ENCODE data around the gene XBP1. TPM values are rescaled to one million over a fixed set of nuclear protein-coding genes. Genes with fewer than 3 reads are reported as not detected.

XBP1 gene
- polyA plus RNA-seq, 1 of the 3 experiments (the other 2 are of a cell fraction) = 55.6 TPM

DNA sequence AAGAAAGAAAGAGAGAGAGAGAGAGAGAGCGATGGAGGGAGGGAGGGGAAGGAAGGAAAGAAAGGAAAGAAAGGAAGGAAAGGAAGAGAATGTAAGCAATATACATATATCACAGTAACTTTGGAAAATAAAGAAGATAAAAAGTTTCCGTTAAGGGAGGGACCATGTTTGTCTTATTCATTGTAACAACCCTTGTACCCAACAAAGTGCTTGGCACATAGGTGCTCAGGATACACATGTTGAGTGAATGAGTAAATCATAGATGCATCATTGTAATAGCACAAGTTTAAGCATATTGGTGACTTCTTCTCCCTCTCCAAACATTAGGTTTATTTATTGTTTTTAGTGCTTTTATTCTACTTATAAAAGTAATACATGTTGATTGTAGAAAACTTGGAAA lies 43.3 kb upstream of the XBP1 start:
- POLR2A ChIA-PET = no interaction called here

GRCh38 chr22:28841111-28841510 lies 40.7 kb upstream of the XBP1 start:
- H3F3A ChIP-seq (replicated peaks; ENCODE audit: insufficient read depth) = no peaks in the 10 kb centered on the region
- H3K79me2 ChIP-seq (ENCODE audit: insufficient read depth) = no peaks in the 10 kb centered on the region
- H3K27me3 ChIP-seq (ENCODE audit: insufficient read depth) = no peaks in the 10 kb centered on the region
- no peak overlapping the region for H3K9ac ChIP-seq
- H3K36me3 ChIP-seq (replicated peaks in 1 of 2; ENCODE audit: control insufficient read depth in 1 of 2, insufficient read depth in 2 of 2, low read length in 1 of 2) = no peaks in the 10 kb centered on the region
- WGBS (ENCODE audit: low lambda C conversion rate) = 93% methylated on average over 5 of the region's 5 CpGs
- ChIA-PET POLR2A (no interaction called here), CTCF (interaction anchor here (0.8 to 2.1 kb wide), 3 partner anchors 13 to 199 kb away, joined by 3 to 6 read pairs (median 3); no protein-coding TSS in a partner anchor)
- no peak overlapping the region for H3K27ac ChIP-seq (ENCODE audit: low read depth in 2 of 2, low read length in 1 of 2)
- no peak overlapping the region for H2AFZ ChIP-seq (ENCODE audit: low read depth)
- no peaks in the 10 kb centered on the region for H3K4me1 ChIP-seq (ENCODE audit: control insufficient read depth in 1 of 2, insufficient read depth in 2 of 2, low read depth in 1 of 2, low read length in 1 of 2)
- no peaks in the 10 kb centered on the region for H3K9me2 ChIP-seq
- no peaks in the 10 kb centered on the region for H3K9me3 ChIP-seq
- TF ChIP-seq RCOR1 (IDR thresholded peaks at IDR 0.05; ENCODE audit: low read length) (no peak), ZBTB33 (IDR thresholded peaks at IDR 0.05; ENCODE audit: borderline replicate concordance, low read depth) (no peak), TAF1 (IDR thresholded peaks at IDR 0.05; ENCODE audit: borderline replicate concordance, low read depth, low read length) (no peak), EP300 (IDR thresholded peaks at IDR 0.05; ENCODE audit: borderline replicate concordance in 1 of 2, low read depth in 1 of 2, low read length in 1 of 2) (no peak), USF1 (IDR thresholded peaks at IDR 0.05; ENCODE audit: borderline replicate concordance, low read depth) (no peak)
- TF ChIP-seq, protein P1, sequence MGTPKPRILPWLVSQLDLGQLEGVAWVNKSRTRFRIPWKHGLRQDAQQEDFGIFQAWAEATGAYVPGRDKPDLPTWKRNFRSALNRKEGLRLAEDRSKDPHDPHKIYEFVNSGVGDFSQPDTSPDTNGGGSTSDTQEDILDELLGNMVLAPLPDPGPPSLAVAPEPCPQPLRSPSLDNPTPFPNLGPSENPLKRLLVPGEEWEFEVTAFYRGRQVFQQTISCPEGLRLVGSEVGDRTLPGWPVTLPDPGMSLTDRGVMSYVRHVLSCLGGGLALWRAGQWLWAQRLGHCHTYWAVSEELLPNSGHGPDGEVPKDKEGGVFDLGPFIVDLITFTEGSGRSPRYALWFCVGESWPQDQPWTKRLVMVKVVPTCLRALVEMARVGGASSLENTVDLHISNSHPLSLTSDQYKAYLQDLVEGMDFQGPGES (IDR thresholded peaks at IDR 0.05; ENCODE audit: low read depth, low read length) = no peak
- TF ChIP-seq, protein P2, sequence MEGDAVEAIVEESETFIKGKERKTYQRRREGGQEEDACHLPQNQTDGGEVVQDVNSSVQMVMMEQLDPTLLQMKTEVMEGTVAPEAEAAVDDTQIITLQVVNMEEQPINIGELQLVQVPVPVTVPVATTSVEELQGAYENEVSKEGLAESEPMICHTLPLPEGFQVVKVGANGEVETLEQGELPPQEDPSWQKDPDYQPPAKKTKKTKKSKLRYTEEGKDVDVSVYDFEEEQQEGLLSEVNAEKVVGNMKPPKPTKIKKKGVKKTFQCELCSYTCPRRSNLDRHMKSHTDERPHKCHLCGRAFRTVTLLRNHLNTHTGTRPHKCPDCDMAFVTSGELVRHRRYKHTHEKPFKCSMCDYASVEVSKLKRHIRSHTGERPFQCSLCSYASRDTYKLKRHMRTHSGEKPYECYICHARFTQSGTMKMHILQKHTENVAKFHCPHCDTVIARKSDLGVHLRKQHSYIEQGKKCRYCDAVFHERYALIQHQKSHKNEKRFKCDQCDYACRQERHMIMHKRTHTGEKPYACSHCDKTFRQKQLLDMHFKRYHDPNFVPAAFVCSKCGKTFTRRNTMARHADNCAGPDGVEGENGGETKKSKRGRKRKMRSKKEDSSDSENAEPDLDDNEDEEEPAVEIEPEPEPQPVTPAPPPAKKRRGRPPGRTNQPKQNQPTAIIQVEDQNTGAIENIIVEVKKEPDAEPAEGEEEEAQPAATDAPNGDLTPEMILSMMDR (IDR thresholded peaks at IDR 0.05) = peak; percentile 9; the same call in 1 of the 2 replicates
- no peak overlapping the region for H3K4me2 ChIP-seq
- no peak for DNase-seq
- no peak overlapping the region for H3K4me3 ChIP-seq (ENCODE audit: low read depth in 2 of 2, low read length in 1 of 2)
- no peaks in the 10 kb centered on the region for H4K20me1 ChIP-seq (ENCODE audit: insufficient read depth)

More for the DNA sequence above, 43.3 kb upstream of the XBP1 start:
- no peaks in the 10 kb centered on the region for H3K4me1 ChIP-seq (ENCODE audit: control insufficient read depth in 1 of 2, insufficient read depth in 2 of 2, low read depth in 1 of 2, low read length in 1 of 2)
- CTCF ChIA-PET = interaction anchor here (0.8 to 1.0 kb wide), 2 partner anchors 12 to 239 kb away, joined by 3 to 4 read pairs; no protein-coding TSS in a partner anchor
- 93% methylated on average over 2 of the region's 2 CpGs for WGBS (ENCODE audit: low lambda C conversion rate)
- no peaks in the 10 kb centered on the region for H3K27me3 ChIP-seq (ENCODE audit: insufficient read depth)
- no peak overlapping the region for H3K4me3 ChIP-seq (ENCODE audit: low read depth in 2 of 2, low read length in 1 of 2)
- no peak overlapping the region for H3K4me2 ChIP-seq
- no peak overlapping the region for H3K27ac ChIP-seq (ENCODE audit: low read depth in 2 of 2, low read length in 1 of 2)
- H3K9me3 ChIP-seq = 0 out of 2 replicates have a peak, but pooled peaks cover 6% of the 10 kb centered on the region
- H3K9me2 ChIP-seq = no peaks in the 10 kb centered on the region
- H3K79me2 ChIP-seq (ENCODE audit: insufficient read depth) = no peaks in the 10 kb centered on the region
- no peak for TF ChIP-seq ELF1 (IDR thresholded peaks at IDR 0.05)
- no peak for TF ChIP-seq MXI1 (IDR thresholded peaks at IDR 0.05; ENCODE audit: low read depth, low read length)
- no peaks in the 10 kb centered on the region for H3F3A ChIP-seq (replicated peaks; ENCODE audit: insufficient read depth)
- no peak overlapping the region for H3K9ac ChIP-seq
- DNase-seq = no peak
- H3K36me3 ChIP-seq (replicated peaks in 1 of 2; ENCODE audit: control insufficient read depth in 1 of 2, insufficient read depth in 2 of 2, low read length in 1 of 2) = no peaks in the 10 kb centered on the region
- no peak overlapping the region for H2AFZ ChIP-seq (ENCODE audit: low read depth)
- no peaks in the 10 kb centered on the region for H4K20me1 ChIP-seq (ENCODE audit: insufficient read depth)
